HG03442 (cell line): ENCODE results near the gene LCN10.
"Not testable (repeated sequence)": the region's sequence is repeated elsewhere in the genome, so short reads cannot be mapped to it uniquely, and the experiment has no call there.

Source experiments
- ATAC-seq: cut with Tn5 transposase; IDR thresholded peaks from one replicate; pipeline ENCODE4 v1.9.1; 2021; ENCODE audit warnings: mild to moderate bottlenecking, moderate library complexity; ENCODE audit not compliant: unreplicated experiment

LCN10 gene

DNA sequence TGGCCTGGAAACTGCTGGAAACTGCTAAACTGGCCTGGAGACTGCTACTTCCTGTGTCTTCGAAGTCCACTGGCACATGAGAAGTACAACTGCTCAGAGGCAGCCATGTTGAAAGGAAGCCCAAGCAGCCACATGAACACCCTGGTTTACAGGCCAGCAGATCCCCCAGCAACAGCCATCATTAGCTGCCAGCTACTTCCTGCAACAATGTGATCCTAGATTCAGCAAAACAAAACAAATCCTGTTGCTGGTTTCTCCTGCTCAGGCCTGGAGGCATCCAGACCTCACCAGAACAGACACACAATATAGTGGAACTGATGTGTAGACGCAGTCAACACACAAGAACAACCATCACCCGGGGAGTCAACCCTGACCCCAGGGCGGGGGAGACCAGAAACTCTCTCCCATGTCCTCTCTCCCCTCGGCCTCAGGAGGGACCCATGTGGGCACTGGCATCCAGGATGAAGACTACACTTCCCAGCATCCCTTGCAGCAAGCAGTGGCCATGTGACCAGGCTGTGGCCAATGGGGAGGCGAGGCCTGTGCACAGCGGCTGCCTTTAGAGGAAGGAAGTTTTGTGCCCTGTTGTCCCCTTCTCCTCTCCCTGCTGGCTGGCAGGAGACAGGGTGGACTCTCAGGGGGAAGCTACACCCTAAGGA is 30.8 kb upstream of the LCN10 start:
- no peak for ATAC-seq

- no peak for ATAC-seq
Observed at GRCh38 chr9:136771907-136772415, 29.2 kb upstream of the LCN10 start.

DNA sequence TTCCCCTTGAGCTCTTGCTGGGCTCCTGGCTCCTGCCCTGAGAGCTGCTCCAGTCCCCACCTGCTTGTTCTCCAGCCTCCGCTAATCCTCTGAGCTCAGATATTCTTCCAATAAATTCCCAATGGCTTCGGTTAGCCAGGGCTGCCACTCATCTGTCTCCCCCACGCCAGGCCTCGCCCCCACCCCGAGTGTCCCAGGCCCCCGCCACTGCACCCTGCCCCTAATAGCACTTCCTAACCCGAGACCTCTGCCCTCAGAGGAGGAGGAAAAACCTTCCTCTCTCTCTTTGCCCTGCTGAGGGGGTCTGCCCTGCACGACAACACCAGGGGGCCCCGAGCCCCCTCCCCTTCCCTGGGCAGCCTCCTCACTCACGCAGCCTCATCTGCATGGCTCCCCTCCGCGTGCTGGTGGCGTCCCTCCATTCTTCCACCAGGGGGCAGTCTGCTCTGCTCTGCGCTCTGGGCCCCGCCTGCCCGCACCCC is 27.0 kb upstream of the LCN10 start:
- ATAC-seq: no peak

DNA sequence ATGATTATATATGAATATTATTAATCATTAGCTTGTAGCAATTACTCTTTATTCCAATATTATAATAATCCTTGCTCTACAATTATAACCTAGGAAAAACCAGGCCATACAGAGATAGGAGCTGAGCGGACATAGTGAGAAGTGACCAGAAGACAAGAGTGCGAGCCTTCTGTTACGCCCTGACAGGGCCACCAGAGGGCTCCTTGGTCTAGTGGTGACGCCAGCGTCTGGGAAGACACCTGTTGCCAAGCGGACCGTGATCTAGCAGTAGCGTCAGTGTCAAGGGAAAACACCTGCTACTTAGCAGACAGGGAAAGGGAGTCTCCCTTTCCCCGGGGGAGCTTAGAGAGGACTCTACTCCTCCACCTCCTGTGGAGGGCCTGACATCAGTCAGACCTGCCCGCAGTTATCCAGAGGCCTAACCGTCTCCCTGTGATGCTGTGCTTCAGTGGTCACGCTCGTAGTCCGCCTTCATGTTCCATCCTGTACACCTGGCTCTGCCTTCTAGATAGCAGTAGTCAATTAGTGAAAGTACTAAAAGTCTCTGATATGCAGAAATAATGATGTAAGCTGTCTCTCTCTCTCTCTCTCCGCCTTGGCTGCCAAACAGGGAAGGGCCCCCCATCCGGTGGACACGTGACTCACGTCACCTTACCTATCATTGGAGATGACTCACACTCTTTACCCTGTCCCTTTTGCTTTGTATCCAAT is 23.8 kb upstream of the LCN10 start:
- not testable (repeated sequence) for ATAC-seq

- ATAC-seq: not testable (repeated sequence)
Observed at GRCh38 chr9:136765745-136766409, 23.1 kb upstream of the LCN10 start.

GRCh38 chr9:136765041-136765440 is 22.3 kb upstream of the LCN10 start:
- no peak for ATAC-seq

DNA sequence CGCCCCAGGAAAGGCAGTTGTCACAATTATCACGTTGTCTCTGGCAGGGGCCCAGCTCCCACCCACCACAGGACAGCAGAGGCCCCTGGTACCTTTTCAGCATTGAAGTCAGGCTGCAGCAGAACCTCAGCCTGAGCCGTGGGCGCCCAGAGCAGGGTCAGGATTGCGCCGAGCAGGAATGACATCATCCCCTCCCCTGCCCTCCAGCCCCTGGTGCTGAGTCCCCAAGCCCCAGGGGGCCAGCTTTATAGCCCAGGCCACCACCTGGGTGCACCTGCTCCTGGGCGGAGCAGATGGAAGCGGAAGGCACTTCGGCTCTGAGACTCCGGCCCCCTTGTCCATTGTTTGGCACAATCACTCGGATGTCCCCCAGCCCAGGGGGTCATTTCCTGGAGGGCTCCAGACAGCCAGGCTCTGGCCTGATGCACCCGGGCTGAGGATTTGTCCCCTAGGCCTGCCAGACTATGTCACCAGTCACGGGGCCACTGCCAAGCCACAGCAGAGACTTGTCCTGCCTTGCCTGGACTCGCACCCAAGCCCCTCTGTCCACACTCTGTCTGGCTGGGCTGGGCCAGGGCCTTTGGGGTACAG is 21.7 kb upstream of the LCN10 start, which contains the start of gene LCN15:
LCN15 (minus strand) TSS at position 218 of the 591 bp plus-strand sequence; CDS start at position 188, 30 bp downstream.
- no peak for ATAC-seq

DNA sequence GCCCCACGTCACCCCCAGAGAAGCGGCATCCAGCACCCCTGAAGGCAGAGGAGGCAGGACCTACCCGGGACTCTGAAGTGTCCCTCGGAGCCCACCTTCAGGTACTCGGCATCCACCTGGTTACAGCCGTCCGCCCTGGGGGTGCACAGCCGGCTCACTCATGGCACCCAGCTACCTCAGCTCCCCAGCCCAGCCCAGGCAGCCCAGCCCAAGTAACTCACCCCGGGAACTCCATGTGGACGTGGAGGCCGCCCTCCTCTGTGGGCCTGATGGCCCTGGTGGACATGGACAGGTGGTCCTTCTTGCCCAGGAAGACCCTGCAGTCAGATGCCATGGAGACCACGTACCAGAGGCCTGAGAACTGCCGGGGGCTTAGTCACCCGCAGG is 20.9 kb upstream of the LCN10 start:
- no peak for ATAC-seq

DNA sequence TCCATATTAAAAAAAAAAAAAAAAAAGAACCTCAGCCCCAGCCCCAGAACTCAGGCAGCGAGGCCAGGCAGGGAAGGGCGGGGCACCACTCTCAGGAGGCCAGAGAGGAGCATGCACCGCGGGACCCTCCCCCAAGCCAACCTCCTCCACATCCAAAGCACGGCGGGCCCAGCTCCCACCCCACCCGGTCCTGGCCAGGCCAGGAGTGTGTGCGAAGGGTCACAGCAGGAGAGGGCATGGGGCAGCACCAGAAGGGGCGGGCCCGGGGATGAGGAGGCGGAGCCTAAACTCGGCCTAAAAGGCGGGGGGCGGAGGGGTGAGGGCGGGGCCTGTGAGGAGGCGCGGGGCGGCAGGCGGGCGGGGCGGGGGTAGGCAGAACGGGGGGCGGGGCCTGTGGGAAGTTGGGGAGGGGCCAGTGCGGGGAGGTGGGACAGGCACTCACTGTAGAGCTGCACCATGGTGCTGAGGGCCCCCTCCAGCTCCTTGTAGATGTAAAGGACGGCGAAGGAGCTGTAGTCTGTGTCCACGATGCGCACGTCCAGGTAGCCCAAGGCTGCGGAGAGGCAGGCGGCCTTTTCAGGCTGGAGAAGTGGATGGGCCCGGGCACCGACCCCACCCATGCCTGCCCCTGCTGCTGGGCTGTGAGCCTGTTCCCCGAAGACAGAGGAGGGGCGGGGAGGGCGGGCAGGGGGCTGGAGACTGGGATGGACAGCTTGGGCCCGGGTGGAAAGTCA is 20.3 kb upstream of the LCN10 start:
- no peak for ATAC-seq

DNA sequence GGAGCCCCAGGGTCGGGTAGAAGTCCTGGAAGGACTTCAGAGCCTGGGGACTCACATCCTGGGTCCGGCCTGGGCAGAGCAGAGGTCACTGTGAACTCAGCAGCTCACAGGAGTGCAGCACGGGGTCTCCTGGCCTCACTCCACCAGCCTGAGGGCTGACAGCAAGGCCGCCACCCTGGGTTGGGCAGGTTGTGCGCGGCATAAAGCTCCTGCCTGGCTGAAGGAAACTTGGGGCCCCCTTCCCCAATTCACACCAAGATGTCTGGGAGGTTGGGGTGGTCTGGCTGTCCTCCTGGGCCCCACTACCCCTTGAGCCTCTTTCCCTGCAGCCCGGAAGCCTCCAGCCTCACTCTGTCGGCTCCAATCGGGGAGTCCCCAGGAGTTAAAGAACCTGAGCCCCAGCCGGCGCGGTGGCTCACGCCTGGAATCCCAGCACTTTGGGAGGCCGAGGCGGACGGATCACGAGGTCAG is 19.5 kb upstream of the LCN10 start:
- ATAC-seq: no peak

- ATAC-seq: no peak
Observed at GRCh38 chr9:136761545-136761981, 18.8 kb upstream of the LCN10 start.

- ATAC-seq: not testable (repeated sequence)
Observed at GRCh38 chr9:136760834-136761544, 18.2 kb upstream of the LCN10 start.

- ATAC-seq: no peak
Observed at GRCh38 chr9:136760424-136760823, 17.7 kb upstream of the LCN10 start.

GRCh38 chr9:136759436-136760325 is 16.9 kb upstream of the LCN10 start:
- ATAC-seq: no peak

DNA sequence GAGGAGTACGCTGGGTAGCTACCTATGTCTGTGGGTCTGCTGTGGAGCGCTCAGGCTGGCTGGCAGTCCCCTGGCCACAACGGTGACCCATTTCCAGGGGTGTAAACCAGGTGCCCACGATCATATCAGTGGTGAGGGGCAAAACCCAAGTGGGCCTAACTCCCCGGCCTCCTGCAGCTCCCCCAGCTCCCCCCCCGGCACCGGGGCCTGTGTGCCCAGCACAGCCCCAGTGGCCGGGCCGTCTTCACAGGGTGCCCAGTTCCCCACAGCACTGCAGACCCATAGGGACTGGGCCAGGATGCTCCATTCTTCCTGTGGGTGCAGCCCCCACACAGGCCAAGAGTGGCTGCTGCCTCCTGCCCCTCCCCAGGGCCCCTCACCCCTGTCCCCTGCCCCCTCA is 16.3 kb upstream of the LCN10 start:
- ATAC-seq: no peak

DNA sequence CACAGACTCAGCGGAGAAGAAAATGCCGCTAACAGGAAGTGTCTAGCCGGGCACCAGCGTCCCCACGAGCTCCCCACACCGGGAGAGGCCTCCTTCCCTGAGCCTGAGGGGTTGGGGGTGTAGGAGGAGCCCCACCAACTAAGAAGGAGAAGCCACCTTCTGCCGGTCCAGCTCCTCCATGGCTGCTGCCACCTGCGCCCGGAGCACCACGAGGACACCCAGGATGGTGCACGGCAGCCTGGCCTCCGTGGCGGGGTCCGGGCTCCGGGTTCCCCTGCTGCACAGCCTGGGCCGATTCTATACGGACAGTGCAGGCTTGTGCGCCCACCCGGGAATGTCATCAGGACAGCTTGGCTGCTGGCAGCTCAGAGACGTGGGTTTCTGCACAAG is 15.0 kb upstream of the LCN10 start:
- no peak for ATAC-seq

DNA sequence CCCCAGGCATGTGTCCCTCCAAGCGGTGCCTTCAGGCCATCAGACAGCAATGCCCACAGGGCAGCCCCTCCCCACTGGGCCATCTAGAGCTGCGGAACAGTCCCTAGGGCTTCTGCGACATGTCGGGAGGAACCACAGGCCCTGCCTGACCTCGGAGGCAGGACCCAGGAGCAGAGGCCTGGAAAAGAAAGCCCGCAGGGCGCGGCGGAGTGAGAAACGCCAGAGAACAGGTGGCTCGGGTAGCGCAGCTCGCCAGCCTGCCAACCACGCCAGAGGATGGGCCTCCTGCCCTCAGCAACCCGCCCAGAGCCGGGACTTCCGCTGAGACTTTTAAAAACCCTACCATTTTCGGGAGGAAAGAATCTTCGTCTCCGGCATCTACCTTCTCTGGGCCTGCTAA is 14.6 kb upstream of the LCN10 start:
- no peak for ATAC-seq

DNA sequence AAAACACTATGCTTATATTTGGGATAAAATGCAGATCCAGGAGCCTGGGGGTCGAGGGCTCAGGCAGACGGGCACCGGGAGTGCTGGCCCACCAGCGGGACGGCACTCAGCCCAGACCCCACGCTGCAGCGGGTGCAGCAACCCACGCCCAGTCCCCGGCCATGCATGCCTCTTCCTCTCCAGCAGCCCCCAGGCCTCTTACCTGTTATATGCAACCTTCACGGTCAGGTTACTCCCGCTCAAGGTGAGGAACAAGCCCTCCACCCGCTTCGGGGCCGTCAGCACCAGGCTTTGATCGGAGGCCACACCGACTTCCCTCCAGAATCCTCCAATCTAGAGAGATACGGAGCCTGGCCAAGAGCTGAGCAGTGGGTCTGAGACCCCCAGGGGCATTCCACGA is 14.1 kb upstream of the LCN10 start:
- no peak for ATAC-seq

GRCh38 chr9:136756134-136756438 is 13.3 kb upstream of the LCN10 start:
- no peak for ATAC-seq
